NCI-H2081 (cell line): Measurements from ENCODE around the gene ACO2.

Experiments used
- DNase-seq, 2 experiments: peaks; one replicate each; lab custom pipeline; 2025; lab: John Stamatoyannopoulos, UW

The ACO2 gene

GRCh38 chr22:41488596-41489385, 19.9 kb downstream of the ACO2 start:
- no peak for DNase-seq

DNA sequence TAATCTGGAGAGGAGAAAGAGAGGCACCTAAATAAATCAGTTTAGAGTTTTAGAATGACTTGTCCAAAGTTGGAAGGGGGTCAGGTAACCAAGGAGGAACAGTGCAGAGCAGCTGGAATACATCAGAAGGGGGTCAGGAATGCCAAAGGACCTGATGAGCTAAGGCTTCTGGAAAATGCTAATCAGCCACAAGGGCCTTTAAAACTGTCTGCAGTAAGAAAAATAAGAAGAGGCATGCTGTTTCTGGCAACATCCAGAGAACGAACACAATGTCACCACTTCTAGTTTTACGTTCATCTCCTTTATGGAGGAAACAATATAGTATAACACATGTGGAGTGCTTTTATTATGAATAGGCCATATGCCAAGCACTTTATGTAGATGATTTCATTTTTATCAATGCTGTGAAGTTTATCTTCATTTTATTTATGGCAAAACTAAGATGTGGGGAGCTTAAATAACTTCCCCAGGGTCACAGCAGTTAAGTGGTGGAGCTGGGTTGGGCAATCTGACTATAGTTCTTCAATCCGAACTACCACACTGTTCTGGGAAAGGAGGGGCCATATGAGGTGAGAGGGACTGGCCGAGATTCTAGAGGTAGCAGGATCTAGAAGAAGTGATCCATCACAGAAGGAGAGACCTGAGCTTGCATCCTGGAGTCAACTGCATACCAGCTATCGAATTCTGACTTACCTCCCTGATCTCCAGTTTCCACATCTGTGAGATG, 22.6 kb downstream of the ACO2 start:
- no peak for DNase-seq

- no peak for DNase-seq
Observed at GRCh38 chr22:41498303-41498835, 29.5 kb downstream of the ACO2 start.

DNA sequence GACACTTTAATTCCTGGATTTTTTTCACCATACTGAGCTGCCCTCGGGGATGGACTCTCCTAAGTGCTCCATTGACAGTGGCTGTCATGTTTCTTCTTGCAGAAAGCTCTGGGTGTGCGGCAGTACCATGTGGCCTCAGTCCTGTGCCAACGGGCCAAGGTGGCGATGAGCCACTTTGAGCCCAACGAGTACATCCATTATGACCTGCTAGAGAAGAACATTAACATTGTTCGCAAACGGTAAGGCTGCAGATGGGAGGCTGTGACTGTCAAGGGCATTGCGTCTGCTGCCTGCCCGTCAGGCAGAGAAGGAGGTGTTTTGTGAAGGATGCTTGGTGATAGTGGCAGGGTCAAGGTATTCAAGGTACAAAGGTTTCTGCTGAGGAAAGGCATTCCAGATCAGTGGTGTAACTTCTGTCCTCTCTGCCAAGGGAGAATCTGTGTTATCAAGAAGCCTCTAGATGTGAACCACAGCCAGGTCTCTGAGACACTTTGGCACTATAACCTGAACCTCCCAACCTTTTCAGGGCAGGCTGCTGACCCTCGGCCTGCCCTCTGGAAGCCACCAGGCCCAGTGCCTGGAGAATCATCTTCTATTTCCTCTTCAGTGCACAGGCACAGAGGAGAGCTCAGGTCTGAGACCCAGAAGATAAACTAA, 30.8 kb downstream of the ACO2 start:
- no peak for DNase-seq

GRCh38 chr22:41500303-41500702, 31.4 kb downstream of the ACO2 start:
- no peak for DNase-seq

GRCh38 chr22:41501209-41501608, 32.3 kb downstream of the ACO2 start:
- DNase-seq = no peak

- DNase-seq = no peak
Observed at GRCh38 chr22:41504397-41504796, 35.5 kb downstream of the ACO2 start.

- no peak for DNase-seq
Observed at GRCh38 chr22:41504816-41505215, 35.9 kb downstream of the ACO2 start.

DNA sequence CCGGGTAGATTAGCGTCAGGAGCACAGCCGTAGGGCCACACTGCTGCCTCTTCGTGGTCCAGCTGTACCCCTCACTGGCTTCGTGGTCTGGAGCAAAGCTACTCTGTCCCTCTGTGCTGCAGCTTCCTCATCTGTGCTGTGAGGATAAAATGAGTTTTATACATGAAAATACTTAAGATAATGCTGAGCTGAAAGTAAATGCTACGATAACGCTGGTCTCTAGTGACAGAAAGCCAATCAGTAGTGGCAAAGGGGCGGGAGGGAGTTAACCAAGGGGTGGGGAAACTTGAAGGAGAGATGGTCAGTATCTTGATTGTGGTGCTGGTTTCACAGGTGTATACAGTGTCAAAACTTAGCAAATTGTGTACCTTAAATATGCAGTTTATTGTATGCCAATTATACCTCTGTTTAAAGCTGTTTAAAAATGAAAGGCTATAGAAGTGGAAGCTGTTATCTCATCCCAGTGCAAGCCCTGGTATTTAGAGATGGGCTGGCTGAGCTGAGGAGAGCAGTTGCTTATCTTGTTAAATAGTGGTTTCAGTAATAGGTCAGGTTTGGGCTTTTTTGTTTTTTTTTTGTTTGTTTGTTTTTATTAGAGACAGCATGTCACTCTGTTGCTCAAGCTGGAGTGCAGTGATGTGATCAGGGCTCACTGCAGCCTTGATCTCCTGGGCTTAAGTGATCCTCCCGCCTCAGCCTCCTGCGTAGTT, 36.7 kb downstream of the ACO2 start:
- DNase-seq = no peak

GRCh38 chr22:41507330-41508063, 38.6 kb downstream of the ACO2 start:
- DNase-seq = no peak

DNA sequence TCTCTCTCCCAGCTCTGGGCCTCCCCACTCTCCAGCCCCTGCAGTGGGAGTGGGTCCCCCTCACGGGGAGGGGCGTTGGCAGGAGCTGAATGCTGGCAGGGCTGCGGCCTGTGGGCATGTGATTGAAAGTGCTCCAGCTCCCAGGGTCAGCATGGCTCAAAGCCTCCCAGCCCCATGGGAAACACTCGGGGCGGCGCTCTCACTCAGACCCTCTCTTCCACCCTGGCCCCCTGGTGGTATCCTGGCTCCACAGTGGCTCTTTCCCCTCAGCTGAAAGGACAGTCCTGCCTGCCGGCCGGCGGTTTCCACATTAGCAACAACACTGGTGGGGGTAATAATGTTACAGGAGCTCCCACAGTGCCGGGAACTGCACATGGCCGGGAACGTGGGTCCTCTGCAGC, 39.9 kb downstream of the ACO2 start:
- DNase-seq = no peak

- no peak for DNase-seq
Observed at GRCh38 chr22:41511521-41511968, 42.6 kb downstream of the ACO2 start.

DNA sequence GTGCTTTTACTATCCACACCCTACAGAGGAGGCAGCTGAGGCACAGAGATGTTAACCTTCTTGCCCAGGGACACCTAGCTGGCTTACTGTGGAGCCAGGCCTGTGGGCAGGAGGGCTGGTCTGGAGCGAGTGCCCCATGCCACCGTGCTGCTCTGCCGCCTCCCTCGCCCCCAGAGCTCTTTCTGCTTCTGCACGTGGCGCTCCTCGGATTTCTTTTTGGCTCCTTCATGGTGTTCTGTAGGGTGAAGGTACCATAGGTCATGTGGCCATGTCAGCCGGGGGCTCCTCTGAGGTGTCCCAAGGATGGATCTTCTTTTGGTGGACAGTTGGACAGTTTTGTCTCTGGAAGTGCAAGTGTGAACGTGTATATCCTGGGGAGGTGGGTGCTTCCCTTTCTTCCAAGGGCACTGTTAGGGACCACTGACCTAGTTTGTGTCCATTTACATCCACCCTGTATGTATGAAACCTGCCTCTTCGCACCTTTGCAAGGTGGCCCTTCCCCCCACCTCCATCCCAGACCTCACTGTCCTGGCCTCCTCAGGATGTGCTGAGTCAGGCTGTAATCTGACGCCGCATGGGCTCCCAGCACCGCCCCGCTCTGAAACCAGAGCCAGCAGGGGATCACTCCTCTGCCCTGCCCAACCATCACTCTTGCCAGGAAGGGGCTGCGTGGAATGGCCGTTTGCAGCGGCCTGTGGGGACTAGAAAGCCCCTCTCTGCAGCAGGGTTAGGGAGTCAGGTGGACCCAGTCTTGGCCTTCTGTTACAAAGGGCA, 43.7 kb downstream of the ACO2 start:
- DNase-seq = no peak

GRCh38 chr22:41513391-41513790, 44.5 kb downstream of the ACO2 start:
- DNase-seq = no peak

DNA sequence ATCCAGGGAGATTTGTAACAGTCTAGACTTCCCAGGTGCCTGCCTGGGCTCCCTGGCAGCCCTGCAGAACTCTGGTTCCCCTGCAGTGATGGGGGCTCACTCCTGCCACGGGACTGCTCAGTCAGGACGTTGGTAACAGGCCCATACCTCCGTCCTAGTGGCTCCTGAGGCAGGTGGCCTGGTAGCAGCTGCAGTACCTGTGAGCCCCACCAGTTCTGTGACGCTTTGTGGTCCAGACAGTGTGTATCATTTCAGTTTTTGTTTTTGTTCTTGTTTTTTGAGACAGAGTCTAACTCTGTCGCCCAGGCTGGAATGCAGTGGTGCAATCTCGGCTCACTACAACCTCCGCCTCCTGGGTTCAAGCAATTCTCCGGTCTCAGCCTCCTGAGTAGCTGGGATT, 47.5 kb downstream of the ACO2 start:
- no peak for DNase-seq

GRCh38 chr22:41517172-41518047, 48.5 kb downstream of the ACO2 start:
- DNase-seq = peak in 1 of 2 experiments; percentile 42

DNA sequence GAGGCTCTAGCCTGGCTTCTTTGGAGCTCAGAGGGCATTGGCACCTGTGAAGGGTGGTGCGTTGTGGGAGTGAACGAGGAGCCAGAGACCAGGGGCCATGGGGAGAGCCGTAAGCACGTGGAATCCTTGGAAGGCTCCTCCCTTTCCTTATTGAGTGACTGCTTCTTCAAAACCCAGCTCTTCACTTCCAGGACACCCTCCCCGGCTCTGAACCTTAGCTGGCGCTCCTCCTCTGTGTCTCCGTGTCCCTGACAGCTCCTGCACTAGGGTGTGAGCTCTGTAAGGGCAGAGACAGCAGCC, 49.1 kb downstream of the ACO2 start:
- DNase-seq = no peak

- no peak for DNase-seq
Observed at GRCh38 chr22:41521126-41521525, 52.2 kb downstream of the ACO2 start.

DNA sequence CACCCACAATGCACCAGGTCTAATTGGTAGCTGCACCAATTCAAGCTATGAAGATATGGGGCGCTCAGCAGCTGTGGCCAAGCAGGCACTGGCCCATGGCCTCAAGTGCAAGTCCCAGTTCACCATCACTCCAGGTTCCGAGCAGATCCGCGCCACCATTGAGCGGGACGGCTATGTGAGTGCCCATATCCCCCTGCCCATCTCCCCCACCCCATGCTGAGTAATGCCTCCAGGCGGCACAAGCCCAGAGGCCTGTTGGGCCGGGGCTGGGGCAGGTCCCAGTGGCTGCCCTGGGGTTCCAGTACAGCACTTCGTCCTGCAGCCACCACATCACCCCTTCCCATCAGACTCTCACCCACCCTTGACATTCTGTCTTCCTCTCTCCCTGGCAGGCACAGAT, 53.9 kb downstream of the ACO2 start:
- no peak for DNase-seq
